K562 (cell line): Measurements from ENCODE around the gene MFN1. TPM values are rescaled to one million over a fixed set of nuclear protein-coding genes. Genes with fewer than 3 reads are reported as not detected.

ENCODE experiments used
- ARID4B ChIP-seq: sonication (generic); formaldehyde crosslinking; IDR thresholded peaks from 2 replicates; pipeline ENCODE4 v1.8.0; 2022; ENCODE audit warnings: mild to moderate bottlenecking, missing genetic modification reagents
- ATF2 ChIP-seq: sonication (generic); formaldehyde crosslinking; IDR thresholded peaks from 2 replicates; pipeline ENCODE4 v1.8.1; 2022; ENCODE audit warnings: missing genetic modification reagents
- E2F1 ChIP-seq: sonication (generic); formaldehyde crosslinking; IDR thresholded peaks from 2 replicates; pipeline ENCODE4 v1.8.1; 2023; ENCODE audit warnings: mild to moderate bottlenecking, missing genetic modification reagents, moderate library complexity
- NCOR1 ChIP-seq: fragments of 450-650 bp; IDR thresholded peaks from 2 replicates; pipeline ENCODE4 v1.6.1; 2016; ENCODE audit warnings: mild to moderate bottlenecking, moderate library complexity
- POLR2B ChIP-seq: fragments of 450-650 bp; IDR thresholded peaks from 2 replicates; pipeline ENCODE4 v1.6.1; 2018; ENCODE audit warnings: low read depth; ENCODE audit not compliant: partially characterized antibody
- VEZF1 ChIP-seq: fragments of 200-800 bp; sonication (Bioruptor generic); IDR thresholded peaks from 2 replicates; pipeline ENCODE4 v1.6.1; 2017; ENCODE audit warnings: missing genetic modification characterization, missing compliant biosample characterization
- ZNF592 ChIP-seq: fragments of 450-650 bp; IDR thresholded peaks from 2 replicates; pipeline ENCODE4 v1.6.1; 2017; ENCODE audit warnings: antibody characterized with exemption, mild to moderate bottlenecking
- ZNF740 ChIP-seq, 3 experiments: fragments of 200-800 bp in 1 of 3; sonication (Bioruptor generic) in 1 of 3; sonication (generic) in 1 of 3; formaldehyde crosslinking in 1 of 3; IDR thresholded peaks; 2 replicates each; pipeline versions ENCODE4 v1.6.1 to v1.8.0; 2016 to 2022; ENCODE audit warnings: mild to moderate bottlenecking in 2 of 3, missing compliant biosample characterization in 2 of 3, missing genetic modification characterization in 2 of 3, missing genetic modification reagents in 1 of 3
- polyA plus RNA-seq, 8 experiments: library from polyadenylated mRNA; depleted of rRNA in 4 of 8; stranded (reverse) in 5 of 8; unstranded in 3 of 8; fragments of >200 nt; fragmentation: Nextera tagmentation in 2 of 8; fragmentation: Illumina TruSeq in 1 of 8; extraction: Ambion mirVana in 2 of 8; extraction: Trizol in 1 of 8; gene quantifications; 2 replicates each; pipeline versions ENCODE4 v1.2.1 to v1.2.3, GENCODE V29; 2011 to 2014; ENCODE audit warnings: inconsistent platforms in 1 of 8, missing spikeins in 1 of 8
- total RNA-seq, 7 experiments: library from RNA; depleted of rRNA in 6 of 7; stranded (reverse); fragments of >200 nt in 6 of 7; fragmentation: Illumina TruSeq in 2 of 7; extraction: Trizol in 2 of 7; gene quantifications; 2 replicates each; pipeline versions ENCODE4 v1.2.1 to v1.2.3, GENCODE V29; 2011 to 2021; ENCODE audit warnings: low replicate concordance in 1 of 7

MFN1 gene
- total and polyA plus RNA-seq, 9 of the 15 experiments (the other 6 are each of a cell fraction or from before 2014, with no cell fraction given) = 10.5 to 42.7 (median 22.6) TPM

GRCh38 chr3:179322286-179323196 lies 25.0 kb upstream of the MFN1 start, which contains the start of gene ZNF639 (continued):
- TF ChIP-seq E2F1 (CRISPR knock-in tag) (peak; percentile 19; the same call in 1 of the 2 replicates), ATF2 (CRISPR knock-in tag) (peak; percentile 52; the same call in 1 of the 2 replicates), ZNF592 (peak; percentile 60; the same call in 1 of the 2 replicates), POLR2B (peak; percentile 15), NCOR1 (no peak), ZNF740 (CRISPR knock-in tag; IDR thresholded peaks at IDR 0.05) (peak; percentile 77; the same call in 1 of the 2 replicates), ZNF740 (tag; IDR thresholded peaks at IDR 0.05) (no peak), ARID4B (CRISPR knock-in tag) (peak; percentile 61), VEZF1 (CRISPR knock-in tag) (peak; percentile 93)
